ENCODE results near the gene BCAS4.

Gene BCAS4

GRCh38 chr20:50858525-50858924, 63.7 kb downstream of the BCAS4 start:
- DNase-seq = no peak

- no peak for DNase-seq
These were observed 64.3 kb downstream of the BCAS4 start for GRCh38 chr20:50859161-50859560.

- no peak for DNase-seq
These were observed 66.2 kb downstream of the BCAS4 start for GRCh38 chr20:50861012-50861411.

- DNase-seq = no peak
These were observed 67.7 kb downstream of the BCAS4 start for GRCh38 chr20:50862546-50862945.

GRCh38 chr20:50865114-50865513, 70.3 kb downstream of the BCAS4 start:
- no peak for DNase-seq

GRCh38 chr20:50865591-50865990, 70.7 kb downstream of the BCAS4 start:
- no peak for DNase-seq

- no peak for DNase-seq
These were observed 71.3 kb downstream of the BCAS4 start for GRCh38 chr20:50866036-50866685.

- DNase-seq = no peak
These were observed 72.0 kb downstream of the BCAS4 start for GRCh38 chr20:50866831-50867230.

GRCh38 chr20:50867805-50868204, 72.9 kb downstream of the BCAS4 start:
- DNase-seq = no peak

- DNase-seq = no peak
These were observed 73.9 kb downstream of the BCAS4 start for GRCh38 chr20:50868509-50869495.

- no peak for DNase-seq
These were observed 75.8 kb downstream of the BCAS4 start for GRCh38 chr20:50870561-50871161.

- no peak for DNase-seq
These were observed 77.9 kb downstream of the BCAS4 start for GRCh38 chr20:50872560-50873425.

GRCh38 chr20:50873585-50873984, 78.7 kb downstream of the BCAS4 start:
- no peak for DNase-seq

GRCh38 chr20:50874111-50874757, 79.4 kb downstream of the BCAS4 start:
- no peak for DNase-seq

- DNase-seq = no peak
These were observed 80.2 kb downstream of the BCAS4 start for GRCh38 chr20:50874758-50875665.

GRCh38 chr20:50876063-50876685, 81.3 kb downstream of the BCAS4 start:
- no peak for DNase-seq

- no peak for DNase-seq
These were observed 82.0 kb downstream of the BCAS4 start for GRCh38 chr20:50876816-50877215.

- no peak for DNase-seq
These were observed 82.4 kb downstream of the BCAS4 start for GRCh38 chr20:50877232-50877743.

- DNase-seq = no peak
These were observed 85.0 kb downstream of the BCAS4 start for GRCh38 chr20:50879649-50880550.
